Hepatocyte (in vitro differentiated cells): ENCODE results near the gene PACS1. TPM values are rescaled to one million over a fixed set of nuclear protein-coding genes. Genes with fewer than 3 reads are reported as not detected.

Experiments used
- DNase-seq: peaks from one replicate; pipeline ENCODE4 v3.0.0-alpha.2; 2016; ENCODE audit warnings: low spot score
- H2AFZ ChIP-seq: fragments of 200-600 bp; sonication (generic); 2 replicates; pipeline ENCODE4 v1.6.0; 2016; ENCODE audit warnings: antibody characterized with exemption, mild to moderate bottlenecking
- H3K27ac ChIP-seq: fragments of 200-600 bp; sonication (generic); 2 replicates; pipeline ENCODE4 v1.5.1; 2016; ENCODE audit warnings: mild to moderate bottlenecking
- H3K27me3 ChIP-seq: fragments of 200-600 bp; sonication (generic); 2 replicates; pipeline ENCODE4 v1.6.1; 2016
- H3K36me3 ChIP-seq: fragments of 200-600 bp; sonication (generic); replicated peaks from 2 replicates; pipeline ENCODE4 v1.5.1; 2016; ENCODE audit warnings: low read depth; ENCODE audit not compliant: insufficient read depth
- H3K4me1 ChIP-seq: fragments of 200-600 bp; sonication (generic); 2 replicates; pipeline ENCODE4 v1.5.1; 2016; ENCODE audit warnings: mild to moderate bottlenecking, moderate library complexity; ENCODE audit not compliant: insufficient read depth
- H3K4me2 ChIP-seq: fragments of 200-600 bp; sonication (generic); 2 replicates; pipeline ENCODE4 v1.6.0; 2016
- H3K4me3 ChIP-seq: fragments of 200-600 bp; sonication (generic); 2 replicates; pipeline ENCODE4 v1.5.1; 2016; ENCODE audit warnings: mild to moderate bottlenecking
- H3K79me2 ChIP-seq: fragments of 200-600 bp; sonication (generic); 2 replicates; pipeline ENCODE4 v1.6.0; 2017; ENCODE audit warnings: mild to moderate bottlenecking
- H3K9me2 ChIP-seq: fragments of 200-600 bp; sonication (generic); replicated peaks from 2 replicates; pipeline ENCODE4 v1.6.0; 2017; ENCODE audit warnings: mild to moderate bottlenecking; ENCODE audit not compliant: insufficient read depth
- H3K9me3 ChIP-seq: fragments of 200-600 bp; sonication (generic); 2 replicates; pipeline ENCODE4 v1.5.1; 2016; ENCODE audit warnings: low read depth, mild to moderate bottlenecking
- H4K20me1 ChIP-seq: fragments of 200-600 bp; sonication (generic); 2 replicates; pipeline ENCODE4 v1.6.0; 2016; ENCODE audit warnings: mild to moderate bottlenecking; ENCODE audit not compliant: insufficient read depth, poor library complexity, severe bottlenecking
- EZH2 ChIP-seq: fragments of 200-600 bp; sonication (generic); IDR thresholded peaks from 2 replicates; pipeline ENCODE4 v1.6.1; 2016; ENCODE audit warnings: antibody characterized with exemption, mild to moderate bottlenecking, borderline replicate concordance
- EZH2phosphoT487 ChIP-seq: fragments of 200-600 bp; sonication (generic); IDR thresholded peaks from one replicate; pipeline ENCODE4 v1.6.1; 2018; ENCODE audit warnings: antibody characterized with exemption, mild to moderate bottlenecking, low read depth, moderate library complexity; ENCODE audit not compliant: unreplicated experiment, severe bottlenecking
- WGBS: methylation state at CpG from one replicate; pipeline ENCODE4 v1.1.6; 2016; ENCODE audit warnings: low lambda C conversion rate; ENCODE audit errors: missing lambda C conversion rate; 5-methylcytosine and 5-hydroxymethylcytosine counted together
- polyA plus RNA-seq: library from polyadenylated mRNA; unstranded; fragments of >200 nt; fragmentation: Nextera tagmentation; extraction: Ambion mirVana; gene quantifications from 2 replicates; pipeline ENCODE4 v1.2.1, GENCODE V29; 2016
- total RNA-seq: library from RNA; depleted of rRNA; stranded (reverse); fragments of >200 nt; gene quantifications from 2 replicates; pipeline ENCODE4 v1.2.3, GENCODE V29; 2014
- TF ChIP-seq, protein P1 (sequence below): fragments of 200-600 bp; sonication (generic); IDR thresholded peaks from 2 replicates; pipeline ENCODE4 v1.5.1; 2016; ENCODE audit warnings: antibody characterized with exemption, mild to moderate bottlenecking; ENCODE audit not compliant: poor library complexity

The PACS1 gene
- total and polyA plus RNA-seq, 2 experiments from 2014 or later, result 28.2 to 71.5 TPM

DNA sequence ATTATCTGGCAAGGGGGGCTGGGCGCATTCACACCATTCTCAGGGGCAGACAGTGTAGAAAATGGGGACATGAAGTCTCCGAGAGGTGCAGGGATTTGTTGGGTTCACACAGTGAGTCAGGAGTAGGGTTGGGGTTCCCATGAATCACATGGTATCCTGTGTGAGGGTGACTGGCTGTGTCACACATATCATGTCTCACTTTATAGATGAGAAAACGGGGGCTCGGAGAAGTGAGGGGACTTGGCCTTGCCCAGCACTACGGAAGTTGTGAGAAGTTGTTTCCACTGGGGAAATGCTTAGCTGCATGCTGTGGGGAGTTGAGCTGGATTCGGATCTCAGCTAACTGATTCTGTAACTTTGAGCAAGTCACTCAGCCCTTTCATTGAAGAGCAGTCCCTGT, 25.3 kb upstream of the PACS1 start:
- Histone ChIP-seq H3K36me3 (no peaks in the 10 kb centered on the region), H3K27ac (no peak overlapping the region), H3K27me3 (no peaks in the 10 kb centered on the region), H3K79me2 (no peaks in the 10 kb centered on the region), H3K4me2 (no peak overlapping the region), H4K20me1 (no peaks in the 10 kb centered on the region), H3K4me3 (no peak overlapping the region), H3K9me2 (no peaks in the 10 kb centered on the region), H3K4me1 (peaks cover 4% of the 10 kb centered on the region), H2AFZ (no peak overlapping the region), H3K9me3 (no peaks in the 10 kb centered on the region)
- 91% methylated on average over 6 of the region's 6 CpGs for WGBS
- TF ChIP-seq, protein P1, sequence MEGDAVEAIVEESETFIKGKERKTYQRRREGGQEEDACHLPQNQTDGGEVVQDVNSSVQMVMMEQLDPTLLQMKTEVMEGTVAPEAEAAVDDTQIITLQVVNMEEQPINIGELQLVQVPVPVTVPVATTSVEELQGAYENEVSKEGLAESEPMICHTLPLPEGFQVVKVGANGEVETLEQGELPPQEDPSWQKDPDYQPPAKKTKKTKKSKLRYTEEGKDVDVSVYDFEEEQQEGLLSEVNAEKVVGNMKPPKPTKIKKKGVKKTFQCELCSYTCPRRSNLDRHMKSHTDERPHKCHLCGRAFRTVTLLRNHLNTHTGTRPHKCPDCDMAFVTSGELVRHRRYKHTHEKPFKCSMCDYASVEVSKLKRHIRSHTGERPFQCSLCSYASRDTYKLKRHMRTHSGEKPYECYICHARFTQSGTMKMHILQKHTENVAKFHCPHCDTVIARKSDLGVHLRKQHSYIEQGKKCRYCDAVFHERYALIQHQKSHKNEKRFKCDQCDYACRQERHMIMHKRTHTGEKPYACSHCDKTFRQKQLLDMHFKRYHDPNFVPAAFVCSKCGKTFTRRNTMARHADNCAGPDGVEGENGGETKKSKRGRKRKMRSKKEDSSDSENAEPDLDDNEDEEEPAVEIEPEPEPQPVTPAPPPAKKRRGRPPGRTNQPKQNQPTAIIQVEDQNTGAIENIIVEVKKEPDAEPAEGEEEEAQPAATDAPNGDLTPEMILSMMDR, result no peak
- no peak for DNase-seq

DNA sequence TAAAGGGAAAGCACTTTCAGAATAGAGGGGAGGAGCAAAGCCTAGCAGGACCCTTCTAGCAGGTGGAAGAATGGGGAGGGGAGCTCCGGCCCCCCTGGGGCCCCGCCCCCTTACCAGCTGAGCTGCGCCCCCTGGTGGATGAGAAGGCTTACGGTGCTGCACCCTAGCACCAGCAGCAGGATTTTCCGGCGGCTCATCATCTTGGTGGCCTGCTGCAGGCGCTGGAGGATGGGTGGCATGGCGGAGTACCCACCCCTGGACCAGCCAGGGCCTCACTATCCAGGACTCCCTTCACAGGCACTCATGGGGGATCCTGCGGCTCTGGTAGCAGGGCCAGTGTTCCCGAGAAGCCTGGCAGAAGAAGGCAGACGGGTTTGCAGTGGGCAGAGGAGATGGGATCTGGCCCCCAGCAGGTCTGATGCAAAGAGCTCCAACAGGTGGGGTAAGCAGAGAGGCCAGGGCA, 24.9 kb upstream of the PACS1 start:
- peak; percentile 91 for DNase-seq
- H3K36me3 ChIP-seq, result no peaks in the 10 kb centered on the region
- TF ChIP-seq, protein P1, result peak; percentile 85
- TF ChIP-seq EZH2, result no peak
- H3K4me3 ChIP-seq, result no peak overlapping the region
- no peak overlapping the region for H3K27ac ChIP-seq
- no peaks in the 10 kb centered on the region for H3K9me3 ChIP-seq
- H3K79me2 ChIP-seq, result no peaks in the 10 kb centered on the region
- 25% methylated on average over 10 of the region's 11 CpGs for WGBS
- no peaks in the 10 kb centered on the region for H4K20me1 ChIP-seq
- no peaks in the 10 kb centered on the region for H3K9me2 ChIP-seq
- peaks cover 4% of the 10 kb centered on the region for H3K4me1 ChIP-seq
- no peak overlapping the region for H3K4me2 ChIP-seq
- no peaks in the 10 kb centered on the region for H3K27me3 ChIP-seq
- H2AFZ ChIP-seq, result no peak overlapping the region

DNA sequence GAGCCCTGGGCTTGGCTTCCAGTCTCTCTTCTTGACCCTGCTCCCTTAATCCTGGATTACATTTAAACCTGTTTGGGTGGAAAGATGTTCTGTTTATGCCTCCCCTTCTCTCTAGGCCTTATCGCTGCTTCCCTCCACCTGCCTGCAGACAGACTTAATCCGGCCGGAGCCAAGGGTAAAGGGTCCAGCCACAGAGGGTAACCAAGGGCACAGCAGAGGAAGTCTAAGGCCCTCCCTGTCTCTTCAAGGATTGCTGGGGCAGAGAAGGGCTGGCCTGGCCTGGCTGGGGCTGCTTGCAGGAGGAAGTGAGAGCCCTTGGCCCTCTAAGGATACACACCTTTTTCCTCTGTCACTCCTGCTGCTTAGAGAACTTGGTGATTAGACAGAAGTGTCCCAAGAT, 23.2 kb upstream of the PACS1 start:
- no peaks in the 10 kb centered on the region for H3K27me3 ChIP-seq
- H4K20me1 ChIP-seq, result no peaks in the 10 kb centered on the region
- H3K4me3 ChIP-seq, result no peak overlapping the region
- no peaks in the 10 kb centered on the region for H3K36me3 ChIP-seq
- TF ChIP-seq, protein P1, result no peak
- TF ChIP-seq EZH2phosphoT487 (no peak), EZH2 (no peak)
- no peaks in the 10 kb centered on the region for H3K9me3 ChIP-seq
- no peak for DNase-seq
- 80% methylated on average over 3 of the region's 3 CpGs for WGBS
- H3K4me1 ChIP-seq, result peaks cover 15% of the 10 kb centered on the region
- no peak overlapping the region for H2AFZ ChIP-seq
- H3K9me2 ChIP-seq, result no peaks in the 10 kb centered on the region
- no peak overlapping the region for H3K4me2 ChIP-seq
- H3K27ac ChIP-seq, result no peak overlapping the region
- no peaks in the 10 kb centered on the region for H3K79me2 ChIP-seq
